Measurements from ENCODE around the gene MCOLN1.

MCOLN1 gene

DNA sequence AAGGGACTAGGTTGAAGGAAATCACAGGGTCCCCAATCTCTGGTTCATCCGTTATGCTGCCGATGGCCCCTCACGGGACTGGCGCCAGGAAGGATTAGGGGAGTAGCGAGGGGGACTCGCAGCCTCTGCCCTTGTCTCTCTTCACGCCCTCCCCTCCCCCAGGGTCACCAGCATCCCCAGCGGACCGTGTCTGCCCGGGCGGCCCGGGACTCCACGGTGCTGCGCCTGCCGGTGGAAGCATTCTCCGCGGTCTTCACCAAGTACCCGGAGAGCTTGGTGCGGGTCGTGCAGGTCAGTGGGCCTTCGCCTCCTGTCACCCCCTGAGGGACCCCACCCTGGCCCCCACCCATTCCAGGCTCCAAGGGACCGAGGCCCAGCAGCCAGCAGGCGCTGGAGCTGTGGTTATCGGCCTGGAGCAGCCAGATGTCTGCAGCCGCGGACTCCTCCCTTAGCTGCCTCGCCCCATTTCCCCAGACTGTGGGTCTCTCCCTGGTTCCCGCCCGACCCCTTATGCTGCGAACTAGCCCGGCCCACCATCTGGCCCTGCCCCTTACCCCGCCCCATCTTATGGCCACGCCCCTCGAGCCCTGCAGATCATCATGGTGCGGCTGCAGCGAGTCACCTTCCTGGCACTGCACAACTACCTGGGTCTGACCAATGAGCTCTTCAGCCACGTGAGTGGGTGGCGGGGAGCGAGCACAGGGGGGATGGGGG lies 18.5 kb downstream of the MCOLN1 start:
- in situ Hi-C loops (cut with HindIII; ENCODE audit: low sequenced_read_pairs): no loop called here

DNA sequence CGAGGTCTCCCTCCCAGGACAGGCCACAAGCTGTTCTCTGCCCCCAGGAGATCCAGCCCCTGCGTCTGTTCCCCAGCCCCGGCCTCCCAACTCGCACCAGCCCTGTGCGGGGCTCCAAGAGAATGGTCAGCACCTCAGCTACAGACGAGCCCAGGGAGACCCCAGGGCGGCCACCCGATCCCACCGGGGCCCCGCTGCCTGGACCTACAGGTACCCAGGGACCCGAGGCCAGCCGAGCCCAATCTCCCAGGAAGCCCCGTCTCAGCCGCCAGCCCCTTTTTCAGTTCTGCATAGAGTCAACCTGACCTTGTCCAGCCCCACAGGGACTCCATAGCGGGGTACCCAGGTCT lies 19.0 kb downstream of the MCOLN1 start:
- in situ Hi-C loops (cut with HindIII; ENCODE audit: low sequenced_read_pairs): no loop called here

DNA sequence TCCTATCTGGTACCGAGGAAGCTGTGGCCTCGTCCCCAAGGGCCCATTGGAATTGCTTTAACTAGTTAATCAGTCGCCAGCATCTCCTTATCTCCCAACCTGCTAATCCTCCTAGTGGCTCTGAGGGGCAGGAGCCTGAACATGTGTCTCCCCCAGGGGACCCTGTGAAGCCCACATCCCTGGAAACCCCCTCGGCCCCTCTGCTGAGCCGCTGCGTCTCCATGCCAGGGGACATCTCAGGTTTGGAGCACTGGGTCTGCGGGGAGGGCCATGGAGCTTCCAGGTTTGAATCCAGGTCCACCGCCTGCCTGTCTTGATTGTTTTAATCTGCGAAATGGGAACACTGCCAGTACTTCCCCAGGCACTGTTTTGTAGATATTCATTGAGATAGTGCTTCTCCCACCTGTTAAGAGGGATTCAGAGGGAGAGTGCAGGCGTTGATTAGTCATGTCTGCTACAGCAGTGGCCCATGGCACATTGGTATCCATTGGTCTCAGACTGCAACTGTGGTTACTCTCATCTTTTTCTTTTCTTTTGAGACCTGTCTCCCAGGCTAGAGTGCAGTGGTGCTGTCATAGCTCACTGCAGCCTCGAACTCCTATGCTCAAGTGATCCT lies 19.5 kb downstream of the MCOLN1 start:
- in situ Hi-C loops (cut with HindIII; ENCODE audit: low sequenced_read_pairs): no loop called here

DNA sequence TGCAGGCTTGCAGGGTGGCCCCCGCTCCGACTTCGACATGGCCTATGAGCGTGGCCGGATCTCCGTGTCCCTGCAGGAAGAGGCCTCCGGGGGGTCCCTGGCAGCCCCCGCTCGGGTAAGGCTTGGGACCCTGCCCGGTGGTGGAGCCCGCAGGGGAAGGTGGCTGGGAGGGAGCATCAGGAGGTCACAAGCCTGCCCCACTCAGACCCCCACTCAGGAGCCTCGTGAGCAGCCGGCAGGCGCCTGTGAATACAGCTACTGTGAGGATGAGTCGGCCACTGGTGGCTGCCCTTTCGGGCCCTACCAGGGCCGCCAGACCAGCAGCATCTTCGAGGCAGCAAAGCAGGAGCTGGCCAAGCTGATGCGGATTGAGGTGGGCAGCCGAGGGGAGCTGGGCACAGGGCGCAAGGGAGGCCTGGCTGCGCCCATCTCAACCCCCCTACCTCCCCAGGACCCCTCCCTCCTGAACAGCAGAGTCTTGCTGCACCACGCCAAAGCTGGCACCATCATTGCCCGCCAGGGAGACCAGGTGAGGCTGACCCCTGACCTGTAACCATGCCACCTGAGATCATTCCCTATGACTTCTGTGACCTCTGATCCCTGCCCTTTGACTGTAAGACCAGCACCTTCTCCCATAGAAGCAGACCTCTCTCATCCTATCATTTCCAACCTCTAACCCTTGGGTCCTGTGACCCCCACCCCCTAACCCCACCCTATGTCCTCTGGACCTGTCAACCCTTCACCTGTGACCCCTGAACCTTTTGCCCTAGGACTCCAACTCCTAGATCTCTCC lies 20.3 kb downstream of the MCOLN1 start:
- in situ Hi-C loops (cut with HindIII; ENCODE audit: low sequenced_read_pairs): no loop called here

DNA sequence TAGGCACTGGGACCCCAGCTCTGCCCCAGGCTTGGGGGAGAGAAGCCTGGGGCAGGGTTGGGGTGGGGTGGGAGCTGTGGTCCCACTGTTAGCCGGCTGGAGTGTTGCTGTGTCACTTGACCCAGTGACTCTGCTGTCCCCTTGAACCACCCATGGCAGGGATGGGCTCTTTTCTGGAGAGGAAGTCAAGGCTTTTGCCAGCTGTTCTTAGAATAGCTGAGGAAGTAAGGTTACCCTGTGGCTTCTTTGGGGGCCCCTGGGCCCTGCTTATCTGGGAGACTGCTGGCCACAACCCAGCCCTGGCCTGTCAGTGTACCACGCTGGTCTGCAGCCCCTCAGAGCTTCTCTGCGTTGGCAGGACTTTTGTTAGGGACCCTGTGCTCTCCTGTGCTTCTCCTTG lies 22.2 kb downstream of the MCOLN1 start:
- in situ Hi-C loops (cut with HindIII; ENCODE audit: low sequenced_read_pairs): no loop called here

DNA sequence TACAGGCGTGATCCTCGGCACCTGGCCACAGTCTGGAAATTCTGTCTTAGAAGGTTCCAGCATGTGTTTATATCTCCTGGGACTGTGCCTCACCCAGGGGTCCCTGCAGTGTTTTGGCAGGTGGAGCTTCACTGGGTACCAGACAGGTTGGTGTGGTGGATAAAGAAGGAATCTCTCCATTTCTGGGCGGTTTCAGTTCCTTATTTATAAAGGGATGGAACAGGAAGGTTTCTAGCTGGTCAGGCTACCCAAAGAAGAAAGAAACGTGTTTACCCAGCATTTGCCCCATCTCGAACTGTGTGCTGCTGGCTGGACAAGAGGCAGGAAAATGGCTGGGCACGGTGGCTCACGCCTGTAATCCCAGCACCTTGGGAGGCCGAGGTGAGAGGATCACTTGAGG lies 22.9 kb downstream of the MCOLN1 start:
- in situ Hi-C loops (cut with HindIII; ENCODE audit: low sequenced_read_pairs): no loop called here

DNA sequence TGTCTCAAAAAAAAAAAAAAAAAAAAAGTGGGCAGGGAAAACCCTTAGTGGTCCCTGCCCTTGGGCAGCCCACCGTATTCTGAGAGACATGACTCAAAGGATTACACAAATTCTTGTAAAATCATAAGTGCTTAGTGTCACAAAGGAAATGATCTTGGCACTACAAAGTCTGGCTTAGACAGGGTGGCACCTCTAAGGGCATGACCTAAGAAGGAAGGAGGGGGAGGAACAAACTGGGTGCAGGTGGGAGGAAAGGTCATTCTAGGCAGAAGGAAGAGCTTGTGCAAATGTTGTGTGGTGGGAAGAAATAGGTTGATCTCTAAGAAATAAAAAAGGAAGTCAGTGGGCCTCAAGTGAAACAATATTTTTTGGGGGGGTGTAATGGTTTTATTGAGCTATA lies 23.5 kb downstream of the MCOLN1 start:
- in situ Hi-C loops (cut with HindIII; ENCODE audit: low sequenced_read_pairs): no loop called here

DNA sequence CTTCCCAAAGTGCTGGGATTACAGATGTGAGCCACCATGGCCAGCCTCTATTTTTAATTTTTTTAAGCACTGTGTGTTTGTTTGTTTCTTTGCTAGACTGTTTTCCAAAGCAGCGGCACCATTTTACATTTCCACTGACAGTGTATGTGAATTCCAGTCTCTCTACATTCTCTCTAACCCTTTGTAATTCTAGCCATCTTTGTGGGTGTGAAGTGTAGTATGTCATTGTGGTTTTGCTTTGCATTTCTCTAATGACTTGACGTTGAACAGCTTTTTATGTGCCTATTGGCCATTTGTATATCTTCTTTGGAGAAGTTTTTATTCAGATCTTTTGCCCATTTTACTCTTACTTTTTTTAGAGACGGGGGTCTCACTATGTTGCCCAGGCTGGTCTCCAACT lies 24.7 kb downstream of the MCOLN1 start:
- in situ Hi-C loops (cut with HindIII; ENCODE audit: low sequenced_read_pairs): no loop called here

DNA sequence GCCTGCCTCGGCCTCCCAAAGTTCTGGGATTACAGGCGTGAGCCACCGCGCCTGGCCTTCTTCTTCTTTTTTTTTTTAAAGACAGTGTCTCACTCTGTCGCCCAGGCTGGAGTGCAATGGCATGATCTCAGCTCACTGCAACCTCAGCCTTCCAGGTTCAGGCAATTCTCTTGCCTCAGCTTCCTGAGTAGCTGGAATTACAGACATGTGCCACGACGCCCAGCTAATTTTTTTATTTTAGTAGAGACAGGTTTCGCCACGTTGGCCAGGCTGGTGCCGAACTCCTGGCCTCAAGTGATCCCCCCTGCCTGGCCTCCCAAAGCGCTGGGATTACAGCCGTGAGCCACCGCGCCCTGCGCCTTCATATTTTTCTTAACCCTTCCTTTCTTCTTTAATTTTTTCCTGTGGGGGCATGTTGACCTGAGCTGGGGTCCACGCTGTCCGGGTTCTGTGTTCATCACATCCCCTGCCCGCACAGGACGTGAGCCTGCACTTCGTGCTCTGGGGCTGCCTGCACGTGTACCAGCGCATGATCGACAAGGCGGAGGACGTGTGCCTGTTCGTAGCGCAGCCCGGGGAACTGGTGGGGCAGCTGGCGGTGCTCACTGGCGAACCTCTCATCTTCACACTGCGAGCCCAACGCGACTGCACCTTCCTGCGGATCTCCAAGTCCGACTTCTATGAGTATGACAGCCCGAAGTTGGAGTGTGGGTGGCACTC lies 27.2 kb downstream of the MCOLN1 start:
- in situ Hi-C loops (cut with HindIII; ENCODE audit: low sequenced_read_pairs): no loop called here

DNA sequence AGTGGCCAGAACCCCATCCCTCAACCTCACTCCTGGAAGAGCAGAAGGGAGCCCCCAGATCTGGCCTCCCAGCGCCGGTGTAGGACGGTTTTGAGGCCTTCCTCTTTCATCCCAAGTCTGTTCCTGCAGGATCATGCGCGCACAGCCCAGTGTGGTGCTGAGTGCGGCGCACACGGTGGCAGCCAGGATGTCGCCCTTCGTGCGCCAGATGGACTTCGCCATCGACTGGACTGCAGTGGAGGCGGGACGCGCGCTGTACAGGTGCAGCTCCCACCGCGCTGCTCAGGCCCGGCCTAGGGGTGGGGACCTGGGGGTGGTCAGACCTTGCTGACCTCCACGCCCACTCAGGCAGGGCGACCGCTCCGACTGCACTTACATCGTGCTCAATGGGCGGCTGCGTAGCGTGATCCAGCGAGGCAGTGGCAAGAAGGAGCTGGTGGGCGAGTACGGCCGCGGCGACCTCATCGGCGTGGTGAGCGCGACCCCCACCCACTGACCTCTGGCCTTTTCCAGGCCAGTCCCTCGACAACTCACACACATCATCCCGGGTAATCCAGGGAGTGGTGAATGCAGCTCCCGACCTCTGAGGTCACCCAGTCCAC lies 27.8 kb downstream of the MCOLN1 start:
- in situ Hi-C loops (cut with HindIII; ENCODE audit: low sequenced_read_pairs): no loop called here

DNA sequence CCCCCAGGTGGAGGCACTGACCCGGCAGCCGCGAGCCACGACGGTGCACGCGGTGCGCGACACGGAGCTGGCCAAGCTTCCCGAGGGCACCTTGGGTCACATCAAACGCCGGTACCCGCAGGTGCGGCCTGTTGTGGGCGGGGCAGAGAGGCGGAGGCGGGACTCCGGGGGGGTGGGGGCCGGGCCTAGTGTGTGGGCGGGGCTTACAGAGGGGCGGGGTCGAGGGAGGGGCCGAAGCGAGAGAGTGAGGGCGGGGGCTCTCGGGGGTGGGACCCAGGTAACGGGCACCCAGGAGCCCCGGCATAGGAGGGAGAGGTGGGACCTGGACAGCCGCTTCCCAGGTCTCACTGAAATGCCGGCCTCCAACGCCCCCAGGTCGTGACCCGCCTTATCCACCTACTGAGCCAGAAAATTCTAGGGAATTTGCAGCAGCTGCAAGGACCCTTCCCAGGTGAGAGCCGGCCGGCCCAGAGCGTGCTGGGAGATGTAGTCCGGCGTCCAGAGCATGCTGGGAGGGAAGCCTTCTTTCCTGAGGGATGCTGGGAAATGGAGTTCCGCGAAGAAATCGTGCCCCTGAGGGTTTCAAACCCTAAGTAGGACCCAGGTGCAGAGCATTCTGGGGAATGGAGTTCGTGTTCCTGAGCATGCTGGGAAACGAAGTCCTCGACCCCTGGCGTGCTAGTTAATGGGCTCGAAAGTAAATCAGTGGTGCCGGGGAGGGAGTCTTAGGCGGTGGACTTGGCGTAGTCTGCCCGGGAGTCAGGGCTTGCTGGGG lies 28.8 kb downstream of the MCOLN1 start:
- in situ Hi-C loops (cut with HindIII; ENCODE audit: low sequenced_read_pairs): no loop called here

DNA sequence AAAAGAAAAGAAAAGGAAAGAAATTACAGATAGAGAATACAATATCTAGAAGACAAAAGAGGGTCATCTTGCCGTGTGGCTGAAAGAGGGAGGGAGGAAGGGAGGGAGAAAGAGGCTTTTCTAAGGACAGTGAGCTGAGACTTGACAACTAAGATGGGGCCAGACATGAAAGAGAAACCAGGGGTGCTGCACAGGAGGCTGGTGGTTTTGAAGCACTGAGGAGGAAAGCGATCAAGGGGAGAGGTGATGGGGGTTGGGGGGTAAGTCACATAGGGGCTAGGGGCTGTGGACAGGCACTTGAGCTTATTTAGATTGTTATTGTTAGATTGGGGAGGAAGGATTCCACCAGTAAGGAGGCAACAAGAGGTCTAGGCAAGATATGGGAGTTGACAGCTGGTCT lies 30.4 kb downstream of the MCOLN1 start:
- in situ Hi-C loops (cut with HindIII; ENCODE audit: low sequenced_read_pairs): no loop called here

DNA sequence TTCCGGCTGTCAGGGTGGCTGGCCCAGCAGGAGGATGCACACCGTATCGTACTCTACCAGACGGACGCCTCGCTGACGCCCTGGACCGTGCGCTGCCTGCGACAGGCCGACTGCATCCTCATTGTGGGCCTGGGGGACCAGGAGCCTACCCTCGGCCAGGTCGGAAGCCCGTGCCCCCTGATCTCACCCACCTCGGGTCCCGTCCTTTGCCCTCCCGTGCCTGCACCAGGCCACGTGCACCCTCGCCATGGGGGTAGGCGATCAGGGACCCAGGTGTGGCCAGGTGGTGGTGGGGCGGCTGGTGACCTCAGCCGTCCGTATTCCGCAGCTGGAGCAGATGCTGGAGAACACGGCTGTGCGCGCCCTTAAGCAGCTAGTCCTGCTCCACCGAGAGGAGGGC lies 32.1 kb downstream of the MCOLN1 start:
- in situ Hi-C loops (cut with HindIII; ENCODE audit: low sequenced_read_pairs): no loop called here

DNA sequence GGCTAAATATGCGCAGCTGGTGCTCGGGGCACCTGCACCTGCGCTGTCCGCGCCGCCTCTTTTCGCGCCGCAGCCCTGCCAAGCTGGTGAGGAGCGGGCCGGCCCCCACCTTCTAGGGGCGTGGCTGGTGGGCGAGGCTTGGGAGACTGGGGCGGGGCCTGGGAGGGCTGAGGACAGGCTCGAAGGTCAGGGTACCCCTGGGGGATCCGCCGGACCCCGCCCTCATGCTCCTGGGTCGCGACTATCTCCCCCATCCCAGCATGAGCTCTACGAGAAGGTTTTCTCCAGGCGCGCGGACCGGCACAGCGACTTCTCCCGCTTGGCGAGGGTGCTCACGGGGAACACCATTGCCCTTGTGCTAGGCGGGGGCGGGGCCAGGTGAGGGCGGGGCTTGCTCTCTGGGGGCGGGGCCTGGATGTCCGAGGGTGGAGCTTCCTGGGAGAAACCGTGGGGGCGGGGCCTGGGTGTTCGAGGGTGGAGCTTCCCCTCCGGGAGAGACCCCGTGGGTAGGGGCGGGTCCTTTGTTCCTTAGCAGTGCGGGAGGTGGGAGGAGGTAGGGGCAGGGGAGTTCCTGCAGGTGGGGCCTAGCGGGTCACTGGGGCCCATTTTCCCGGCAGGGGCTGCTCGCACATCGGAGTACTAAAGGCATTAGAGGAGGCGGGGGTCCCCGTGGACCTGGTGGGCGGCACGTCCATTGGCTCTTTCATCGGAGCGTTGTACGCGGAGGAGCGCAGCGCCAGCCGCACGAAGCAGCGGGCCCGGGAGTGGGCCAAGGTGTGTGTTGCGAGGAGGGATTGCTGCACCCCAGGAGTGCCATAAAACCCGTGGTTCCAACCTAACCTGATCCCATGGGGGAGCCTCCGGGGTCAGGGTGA lies 32.8 kb downstream of the MCOLN1 start:
- in situ Hi-C loops (cut with HindIII; ENCODE audit: low sequenced_read_pairs): loop anchor here (5.0 kb wide), 2 partner anchors 52 to 77 kb away; partner anchors contain the start of gene PCP2

DNA sequence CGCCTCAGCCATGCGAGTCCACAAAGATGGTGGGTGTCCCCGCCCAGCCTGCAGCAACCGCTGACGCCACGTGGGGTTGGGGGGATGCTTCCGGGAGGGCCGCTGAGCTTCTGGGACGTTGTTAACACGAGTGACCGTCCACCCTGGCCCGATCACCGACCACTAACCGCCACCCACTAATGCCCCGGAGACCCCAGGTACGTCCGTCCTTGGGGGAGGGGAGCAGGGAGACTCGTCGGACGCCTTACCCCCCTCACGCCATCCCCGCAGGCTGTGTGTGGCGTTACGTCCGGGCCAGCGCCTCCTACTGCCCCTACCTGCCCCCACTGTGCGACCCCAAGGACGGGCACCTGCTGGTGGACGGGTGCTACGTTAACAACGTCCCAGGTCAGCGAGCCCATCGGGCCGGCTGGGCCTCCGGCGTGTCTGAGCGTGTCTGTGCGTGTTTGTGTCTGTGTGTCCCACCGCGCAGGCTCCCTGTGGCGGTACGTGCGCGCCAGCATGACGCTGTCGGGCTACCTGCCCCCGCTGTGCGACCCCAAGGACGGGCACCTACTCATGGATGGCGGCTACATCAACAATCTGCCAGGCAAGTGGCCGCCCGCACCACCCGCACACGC lies 34.4 kb downstream of the MCOLN1 start:
- in situ Hi-C loops (cut with HindIII; ENCODE audit: low sequenced_read_pairs): loop anchor here (5.0 kb wide), 2 partner anchors 50 to 75 kb away; partner anchors contain the start of gene PCP2

DNA sequence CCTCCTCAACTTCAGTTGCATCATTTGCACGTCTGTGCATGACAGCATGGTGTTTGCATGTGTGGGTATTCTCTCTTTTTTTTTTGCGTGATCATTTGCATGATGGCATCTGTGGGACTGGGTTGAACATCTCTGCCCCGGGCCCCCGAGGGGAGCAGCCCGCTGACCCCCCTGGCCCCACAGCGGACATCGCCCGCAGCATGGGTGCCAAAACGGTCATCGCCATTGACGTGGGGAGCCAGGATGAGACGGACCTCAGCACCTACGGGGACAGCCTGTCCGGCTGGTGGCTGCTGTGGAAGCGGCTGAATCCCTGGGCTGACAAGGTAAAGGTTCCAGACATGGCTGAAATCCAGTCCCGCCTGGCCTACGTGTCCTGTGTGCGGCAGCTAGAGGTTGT lies 36.2 kb downstream of the MCOLN1 start:
- in situ Hi-C loops (cut with HindIII; ENCODE audit: low sequenced_read_pairs): loop anchor here (5.0 kb wide), 2 partner anchors 49 to 74 kb away; partner anchors contain the start of gene PCP2

DNA sequence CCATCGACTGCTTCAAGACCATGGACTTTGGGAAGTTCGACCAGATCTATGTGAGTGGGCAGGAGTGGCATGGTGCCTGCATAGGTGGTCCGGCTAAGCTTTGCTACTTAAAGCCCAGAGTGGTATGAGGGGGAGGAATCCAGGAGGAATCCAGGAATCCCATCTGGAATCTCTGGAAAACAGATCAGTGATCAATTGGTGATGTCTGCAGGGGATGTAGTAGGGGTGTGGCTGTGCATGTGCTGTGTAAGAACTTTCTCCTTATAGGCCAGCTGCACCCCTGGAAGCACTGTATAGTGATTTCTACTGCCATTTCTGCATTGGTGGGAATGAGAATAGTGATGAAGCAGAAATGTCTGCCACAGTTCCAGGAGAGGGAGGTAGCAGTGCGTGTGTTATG lies 36.7 kb downstream of the MCOLN1 start:
- in situ Hi-C loops (cut with HindIII; ENCODE audit: low sequenced_read_pairs): loop anchor here (5.0 kb wide), 2 partner anchors 48 to 73 kb away; partner anchors contain the start of gene PCP2

DNA sequence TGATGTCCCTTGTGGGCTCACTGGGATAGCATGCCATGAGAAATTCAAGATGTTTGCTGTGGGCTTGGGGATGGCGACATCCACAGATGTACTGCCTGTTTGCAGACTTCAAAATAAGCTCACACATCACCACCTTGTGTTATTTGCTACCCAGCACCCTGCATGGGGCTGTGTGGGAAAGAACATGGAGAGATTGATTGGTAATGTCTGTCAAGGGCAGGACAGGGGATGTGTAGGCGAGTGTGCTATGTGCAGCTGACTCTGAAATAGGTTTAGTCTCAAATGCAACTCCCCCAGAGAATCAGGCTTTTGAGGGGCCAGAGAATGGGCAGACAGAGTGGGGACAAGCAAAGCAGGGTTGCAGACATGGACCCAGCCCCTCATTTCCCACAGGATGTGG lies 37.8 kb downstream of the MCOLN1 start:
- in situ Hi-C loops (cut with HindIII; ENCODE audit: low sequenced_read_pairs): no loop called here

DNA sequence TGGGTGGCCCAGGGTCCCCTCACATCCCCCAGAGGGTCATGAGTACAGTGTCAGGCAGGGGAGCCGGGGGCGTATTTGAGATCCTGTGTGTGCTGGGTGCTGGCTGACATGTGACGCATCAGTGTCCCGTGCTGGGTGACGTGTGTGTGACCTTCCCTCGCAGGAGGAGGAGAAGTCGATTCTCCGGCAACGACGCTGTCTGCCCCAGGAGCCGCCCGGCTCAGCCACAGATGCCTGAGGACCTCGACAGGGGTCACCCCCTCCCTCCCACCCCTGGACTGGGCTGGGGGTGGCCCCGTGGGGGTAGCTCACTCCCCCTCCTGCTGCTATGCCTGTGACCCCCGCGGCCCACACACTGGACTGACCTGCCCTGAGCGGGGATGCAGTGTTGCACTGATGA lies 38.9 kb downstream of the MCOLN1 start:
- in situ Hi-C loops (cut with HindIII; ENCODE audit: low sequenced_read_pairs): no loop called here
